Spleen (tissue), 7 donors: ENCODE data around the gene CCNI.

ENCODE experiments used
- CTCF ChIP-seq, 11 experiments: fragments of 200-600 bp in 7 of 11; fragments of 450-650 bp in 4 of 11; sonication (generic) in 4 of 11; IDR thresholded peaks in 8 of 11; conservative IDR thresholded peaks in 3 of 11; 1 replicate in 7 of 11; 2 replicates in 4 of 11; pipeline versions ENCODE4 v1.4.0 to v1.8.0; 2016 to 2021; ENCODE audit warnings: antibody characterized with exemption in 11 of 11, inconsistent platforms in 4 of 11, mild to moderate bottlenecking in 1 of 11
- POLR2A ChIP-seq, 3 donors: fragments of 450-650 bp; IDR thresholded peaks; one replicate each; pipeline ENCODE4 v1.5.1; 2017; ENCODE audit warnings: antibody characterized with exemption in 3 of 3, mild to moderate bottlenecking in 1 of 3
- donor health status: DM: no; HTN: no; CAD: no; lungs with moderate emphysema.
- donor health status: DM: no; HTN: no; CAD: no.
- donor health status: DM: no; HTN: no; CAD: no.

GRCh38 chr4:77040854-77041725 is 34.7 kb downstream of the CCNI start:
- TF ChIP-seq POLR2A (IDR thresholded peaks at IDR 0.05): no peak
- no peak for TF ChIP-seq CTCF (IDR thresholded peaks at IDR 0.05 in 8 of 11, conservative IDR thresholded peaks at IDR 0.05 in 3 of 11)
